Osteoblast (primary cell): Measurements from ENCODE around the gene NT5DC2. TPM values are rescaled to one million over a fixed set of nuclear protein-coding genes. Genes with fewer than 3 reads are reported as not detected.

Source experiments
- DNase-seq: peaks from one replicate; pipeline ENCODE4 v3.0.0; 2011; ENCODE audit warnings: low spot score, mixed read lengths; ENCODE audit not compliant: insufficient read length; ENCODE audit errors: missing footprints
- H2AFZ ChIP-seq: 2 replicates; pipeline ENCODE4 v1.6.0; 2011; ENCODE audit warnings: mild to moderate bottlenecking, low read length
- H3K27ac ChIP-seq: 2 replicates; pipeline ENCODE4 v1.5.1; 2011; ENCODE audit warnings: mild to moderate bottlenecking, low read depth, low read length, moderate library complexity
- H3K27me3 ChIP-seq: 2 replicates; pipeline ENCODE4 v1.6.0; 2012; ENCODE audit warnings: mild to moderate bottlenecking, control low read depth, inconsistent platforms, low read length, moderate library complexity; ENCODE audit not compliant: insufficient read depth
- H3K36me3 ChIP-seq: 2 replicates; pipeline ENCODE4 v1.5.1; 2011; ENCODE audit warnings: mild to moderate bottlenecking, low read length, control low read depth, moderate library complexity; ENCODE audit not compliant: insufficient read depth
- H3K4me1 ChIP-seq: 2 replicates; pipeline ENCODE4 v1.5.1; 2011; ENCODE audit warnings: mild to moderate bottlenecking, low read length, control low read depth, moderate library complexity; ENCODE audit not compliant: insufficient read depth
- H3K4me2 ChIP-seq: 2 replicates; pipeline ENCODE4 v1.6.0; 2011; ENCODE audit warnings: mild to moderate bottlenecking, low read length; ENCODE audit not compliant: insufficient read depth
- H3K4me3 ChIP-seq: fragments of 200-600 bp; sonication (generic); 3 replicates; pipeline ENCODE4 v1.5.1; 2012; ENCODE audit warnings: mild to moderate bottlenecking, low read length, inconsistent platforms; ENCODE audit not compliant: insufficient read depth
- H3K79me2 ChIP-seq: 2 replicates; pipeline ENCODE4 v1.6.0; 2012; ENCODE audit warnings: mild to moderate bottlenecking, low read length, control low read depth, inconsistent platforms; ENCODE audit not compliant: insufficient read depth
- H3K9me3 ChIP-seq: 2 replicates; pipeline ENCODE4 v1.5.1; 2011; ENCODE audit warnings: low read depth, low read length, control low read depth
- H4K20me1 ChIP-seq: 2 replicates; pipeline ENCODE4 v1.6.0; 2012; ENCODE audit warnings: mild to moderate bottlenecking, low read length, control low read depth; ENCODE audit not compliant: insufficient read depth
- CTCF ChIP-seq: IDR thresholded peaks from 2 replicates; pipeline ENCODE4 v1.5.1; 2011; ENCODE audit warnings: mild to moderate bottlenecking, low read depth, low read length, moderate library complexity; ENCODE audit errors: extremely low read depth
- total RNA-seq: library from RNA; depleted of rRNA; stranded (reverse); fragments of >200 nt; gene quantifications from 2 replicates; pipeline ENCODE4 v1.2.3, GENCODE V29; 2012

The NT5DC2 gene
- total RNA-seq, 1 donor: 52.5 TPM

- no peak overlapping the region for H3K27ac ChIP-seq
Observed at GRCh38 chr3:52525680-52526561, 7.7 kb downstream of the NT5DC2 start.

GRCh38 chr3:52524752-52525679, 8.6 kb downstream of the NT5DC2 start:
- no peak for TF ChIP-seq CTCF
- no peaks in the 10 kb centered on the region for H3K9me3 ChIP-seq
- peaks cover 12% of the 10 kb centered on the region for H3K79me2 ChIP-seq
- DNase-seq: peak; percentile 87
- H3K27me3 ChIP-seq: no peaks in the 10 kb centered on the region
- H3K36me3 ChIP-seq: peaks cover 49% of the 10 kb centered on the region
- H3K4me3 ChIP-seq: no peak overlapping the region
- peaks cover 6% of the 10 kb centered on the region for H3K4me1 ChIP-seq
- H3K4me2 ChIP-seq: no peak overlapping the region
- peaks cover 19% of the 10 kb centered on the region for H4K20me1 ChIP-seq
- H2AFZ ChIP-seq: no peak overlapping the region
- no peak overlapping the region for H3K27ac ChIP-seq

More at GRCh38 chr3:52525680-52526561, 7.7 kb downstream of the NT5DC2 start:
- Histone ChIP-seq H4K20me1 (peaks cover 26% of the 10 kb centered on the region), H2AFZ (no peak overlapping the region), H3K4me3 (no peak overlapping the region), H3K27me3 (no peaks in the 10 kb centered on the region), H3K36me3 (peaks cover 49% of the 10 kb centered on the region), H3K9me3 (no peaks in the 10 kb centered on the region), H3K4me2 (no peak overlapping the region), H3K79me2 (peaks cover 21% of the 10 kb centered on the region), H3K4me1 (peaks cover 13% of the 10 kb centered on the region)
- peak; percentile 83 for DNase-seq
- TF ChIP-seq CTCF: no peak

- peaks cover 3% of the 10 kb centered on the region for H3K4me1 ChIP-seq
- peaks cover 44% of the 10 kb centered on the region for H3K36me3 ChIP-seq
- no peaks in the 10 kb centered on the region for H3K9me3 ChIP-seq
- no peak overlapping the region for H3K4me2 ChIP-seq
- peaks cover 5% of the 10 kb centered on the region for H3K79me2 ChIP-seq
- no peak for TF ChIP-seq CTCF
- no peak overlapping the region for H3K4me3 ChIP-seq
- H3K27ac ChIP-seq: peak overlapping the region; percentile 24
- no peak overlapping the region for H2AFZ ChIP-seq
- no peaks in the 10 kb centered on the region for H3K27me3 ChIP-seq
- H4K20me1 ChIP-seq: peaks cover 12% of the 10 kb centered on the region
- DNase-seq: peak; percentile 82
Observed at GRCh38 chr3:52524258-52524751, 9.4 kb downstream of the NT5DC2 start.
